PC-9 (cell line): ENCODE data around the gene ABL1.

Source experiments
- EZH2 ChIP-seq: fragments of 200-600 bp; sonication (generic); IDR thresholded peaks from 2 replicates; pipeline ENCODE4 v1.8.0; 2017; ENCODE audit warnings: antibody characterized with exemption, low read depth
- TF ChIP-seq, protein P1 (sequence below): fragments of 200-600 bp; sonication (generic); conservative IDR thresholded peaks from 2 replicates; pipeline ENCODE4 v1.6.1; 2017; ENCODE audit warnings: mixed run types, antibody characterized with exemption, mild to moderate bottlenecking, moderate library complexity

- TF ChIP-seq, protein P1, sequence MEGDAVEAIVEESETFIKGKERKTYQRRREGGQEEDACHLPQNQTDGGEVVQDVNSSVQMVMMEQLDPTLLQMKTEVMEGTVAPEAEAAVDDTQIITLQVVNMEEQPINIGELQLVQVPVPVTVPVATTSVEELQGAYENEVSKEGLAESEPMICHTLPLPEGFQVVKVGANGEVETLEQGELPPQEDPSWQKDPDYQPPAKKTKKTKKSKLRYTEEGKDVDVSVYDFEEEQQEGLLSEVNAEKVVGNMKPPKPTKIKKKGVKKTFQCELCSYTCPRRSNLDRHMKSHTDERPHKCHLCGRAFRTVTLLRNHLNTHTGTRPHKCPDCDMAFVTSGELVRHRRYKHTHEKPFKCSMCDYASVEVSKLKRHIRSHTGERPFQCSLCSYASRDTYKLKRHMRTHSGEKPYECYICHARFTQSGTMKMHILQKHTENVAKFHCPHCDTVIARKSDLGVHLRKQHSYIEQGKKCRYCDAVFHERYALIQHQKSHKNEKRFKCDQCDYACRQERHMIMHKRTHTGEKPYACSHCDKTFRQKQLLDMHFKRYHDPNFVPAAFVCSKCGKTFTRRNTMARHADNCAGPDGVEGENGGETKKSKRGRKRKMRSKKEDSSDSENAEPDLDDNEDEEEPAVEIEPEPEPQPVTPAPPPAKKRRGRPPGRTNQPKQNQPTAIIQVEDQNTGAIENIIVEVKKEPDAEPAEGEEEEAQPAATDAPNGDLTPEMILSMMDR = no peak
- no peak for TF ChIP-seq EZH2
Observed at GRCh38 chr9:130935648-130936271, 100.7 kb downstream of the ABL1 start.
